Osteoblast (primary cell): ENCODE results near the gene TMEM184A. TPM values are rescaled to one million over a fixed set of nuclear protein-coding genes. Genes with fewer than 3 reads are reported as not detected.

Source experiments
- DNase-seq: peaks from one replicate; pipeline ENCODE4 v3.0.0; 2011; ENCODE audit warnings: low spot score, mixed read lengths; ENCODE audit not compliant: insufficient read length; ENCODE audit errors: missing footprints
- H2AFZ ChIP-seq: 2 replicates; pipeline ENCODE4 v1.6.0; 2011; ENCODE audit warnings: mild to moderate bottlenecking, low read length
- H3K27ac ChIP-seq: 2 replicates; pipeline ENCODE4 v1.5.1; 2011; ENCODE audit warnings: mild to moderate bottlenecking, low read depth, low read length, moderate library complexity
- H3K27me3 ChIP-seq: 2 replicates; pipeline ENCODE4 v1.6.0; 2012; ENCODE audit warnings: mild to moderate bottlenecking, control low read depth, inconsistent platforms, low read length, moderate library complexity; ENCODE audit not compliant: insufficient read depth
- H3K36me3 ChIP-seq: 2 replicates; pipeline ENCODE4 v1.5.1; 2011; ENCODE audit warnings: mild to moderate bottlenecking, low read length, control low read depth, moderate library complexity; ENCODE audit not compliant: insufficient read depth
- H3K4me1 ChIP-seq: 2 replicates; pipeline ENCODE4 v1.5.1; 2011; ENCODE audit warnings: mild to moderate bottlenecking, low read length, control low read depth, moderate library complexity; ENCODE audit not compliant: insufficient read depth
- H3K4me2 ChIP-seq: 2 replicates; pipeline ENCODE4 v1.6.0; 2011; ENCODE audit warnings: mild to moderate bottlenecking, low read length; ENCODE audit not compliant: insufficient read depth
- H3K4me3 ChIP-seq: fragments of 200-600 bp; sonication (generic); 3 replicates; pipeline ENCODE4 v1.5.1; 2012; ENCODE audit warnings: mild to moderate bottlenecking, low read length, inconsistent platforms; ENCODE audit not compliant: insufficient read depth
- H3K79me2 ChIP-seq: 2 replicates; pipeline ENCODE4 v1.6.0; 2012; ENCODE audit warnings: mild to moderate bottlenecking, low read length, control low read depth, inconsistent platforms; ENCODE audit not compliant: insufficient read depth
- H3K9me3 ChIP-seq: 2 replicates; pipeline ENCODE4 v1.5.1; 2011; ENCODE audit warnings: low read depth, low read length, control low read depth
- H4K20me1 ChIP-seq: 2 replicates; pipeline ENCODE4 v1.6.0; 2012; ENCODE audit warnings: mild to moderate bottlenecking, low read length, control low read depth; ENCODE audit not compliant: insufficient read depth
- total RNA-seq: library from RNA; depleted of rRNA; stranded (reverse); fragments of >200 nt; gene quantifications from 2 replicates; pipeline ENCODE4 v1.2.3, GENCODE V29; 2012
- TF ChIP-seq, protein P1 (sequence below): IDR thresholded peaks from 2 replicates; pipeline ENCODE4 v1.5.1; 2011; ENCODE audit warnings: mild to moderate bottlenecking, low read depth, low read length, moderate library complexity; ENCODE audit errors: extremely low read depth

Gene TMEM184A
- total RNA-seq, 1 donor = under 0.01 TPM

DNA sequence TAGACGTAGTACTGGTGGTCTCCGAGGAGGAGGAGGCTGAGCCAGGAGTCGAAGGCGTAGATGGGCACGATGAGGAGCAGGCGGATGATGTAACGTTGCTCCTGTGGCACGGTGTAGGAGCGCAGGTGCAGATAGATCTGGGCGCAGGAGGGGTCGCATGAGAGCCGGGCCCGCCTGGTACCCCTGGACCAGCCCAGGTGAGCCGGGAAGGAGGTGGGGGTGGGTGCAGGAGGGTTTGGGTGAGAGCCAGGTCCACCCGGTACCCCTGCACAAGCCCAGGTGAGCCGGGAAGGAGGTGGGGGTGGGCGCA, 5.2 kb downstream of the TMEM184A start:
- Histone ChIP-seq H3K4me1 (peaks cover 10% of the 10 kb centered on the region), H2AFZ (no peak overlapping the region), H3K4me3 (no peak overlapping the region), H3K36me3 (no peaks in the 10 kb centered on the region), H3K4me2 (no peak overlapping the region), H3K79me2 (no peaks in the 10 kb centered on the region), H3K27me3 (no peaks in the 10 kb centered on the region), H3K27ac (no peak overlapping the region), H3K9me3 (no peaks in the 10 kb centered on the region), H4K20me1 (no peaks in the 10 kb centered on the region)
- TF ChIP-seq, protein P1, sequence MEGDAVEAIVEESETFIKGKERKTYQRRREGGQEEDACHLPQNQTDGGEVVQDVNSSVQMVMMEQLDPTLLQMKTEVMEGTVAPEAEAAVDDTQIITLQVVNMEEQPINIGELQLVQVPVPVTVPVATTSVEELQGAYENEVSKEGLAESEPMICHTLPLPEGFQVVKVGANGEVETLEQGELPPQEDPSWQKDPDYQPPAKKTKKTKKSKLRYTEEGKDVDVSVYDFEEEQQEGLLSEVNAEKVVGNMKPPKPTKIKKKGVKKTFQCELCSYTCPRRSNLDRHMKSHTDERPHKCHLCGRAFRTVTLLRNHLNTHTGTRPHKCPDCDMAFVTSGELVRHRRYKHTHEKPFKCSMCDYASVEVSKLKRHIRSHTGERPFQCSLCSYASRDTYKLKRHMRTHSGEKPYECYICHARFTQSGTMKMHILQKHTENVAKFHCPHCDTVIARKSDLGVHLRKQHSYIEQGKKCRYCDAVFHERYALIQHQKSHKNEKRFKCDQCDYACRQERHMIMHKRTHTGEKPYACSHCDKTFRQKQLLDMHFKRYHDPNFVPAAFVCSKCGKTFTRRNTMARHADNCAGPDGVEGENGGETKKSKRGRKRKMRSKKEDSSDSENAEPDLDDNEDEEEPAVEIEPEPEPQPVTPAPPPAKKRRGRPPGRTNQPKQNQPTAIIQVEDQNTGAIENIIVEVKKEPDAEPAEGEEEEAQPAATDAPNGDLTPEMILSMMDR = no peak
- DNase-seq = peak; percentile 77

DNA sequence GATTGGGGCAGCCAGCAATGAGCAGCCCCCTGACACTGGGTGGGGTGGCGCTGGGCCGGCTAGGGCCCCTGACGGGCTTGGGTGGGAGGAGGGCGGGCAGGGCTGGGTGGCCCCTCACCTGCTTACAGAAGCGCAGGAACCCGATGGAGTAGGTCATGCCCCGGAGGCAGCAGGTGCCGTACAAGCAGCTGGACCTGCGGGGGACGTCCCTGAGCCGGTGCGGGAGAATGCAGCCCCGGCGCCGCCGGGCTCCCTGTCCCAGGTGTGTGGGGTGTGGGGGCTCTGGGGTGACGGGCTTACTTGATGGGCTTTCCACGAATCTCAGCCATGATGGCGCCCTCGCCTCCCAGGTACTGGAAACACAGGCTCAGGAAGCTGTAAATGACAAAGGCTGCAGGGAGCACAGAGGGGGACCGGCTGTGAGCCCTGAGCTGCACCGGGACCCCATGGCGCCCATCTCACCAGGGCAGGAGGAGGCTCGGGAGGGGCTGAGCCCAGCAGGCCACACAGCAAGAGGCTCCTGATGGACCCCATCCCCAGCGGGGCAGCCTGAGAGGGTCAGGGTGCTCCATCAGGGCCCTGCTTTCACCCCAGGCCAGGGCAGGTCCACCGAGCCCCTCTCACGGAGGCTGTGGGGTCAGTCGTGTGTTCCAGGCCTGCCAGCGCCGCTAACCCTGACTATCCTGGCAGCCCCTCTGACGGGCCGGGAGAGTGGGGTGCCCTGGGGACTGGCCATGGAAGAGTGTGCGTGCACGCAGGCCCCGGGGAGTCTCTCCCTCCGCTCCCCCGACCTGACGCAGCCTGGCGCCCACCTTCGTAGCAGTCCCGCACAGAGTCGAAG, 5.8 kb downstream of the TMEM184A start:
- Histone ChIP-seq H3K4me1 (peaks cover 4% of the 10 kb centered on the region), H3K79me2 (no peaks in the 10 kb centered on the region), H3K9me3 (no peaks in the 10 kb centered on the region), H2AFZ (no peak overlapping the region), H3K36me3 (no peaks in the 10 kb centered on the region), H4K20me1 (no peaks in the 10 kb centered on the region), H3K27ac (no peak overlapping the region), H3K4me2 (no peak overlapping the region), H3K4me3 (no peak overlapping the region), H3K27me3 (no peaks in the 10 kb centered on the region)
- TF ChIP-seq, protein P1 = no peak
- DNase-seq = peak; percentile 80

DNA sequence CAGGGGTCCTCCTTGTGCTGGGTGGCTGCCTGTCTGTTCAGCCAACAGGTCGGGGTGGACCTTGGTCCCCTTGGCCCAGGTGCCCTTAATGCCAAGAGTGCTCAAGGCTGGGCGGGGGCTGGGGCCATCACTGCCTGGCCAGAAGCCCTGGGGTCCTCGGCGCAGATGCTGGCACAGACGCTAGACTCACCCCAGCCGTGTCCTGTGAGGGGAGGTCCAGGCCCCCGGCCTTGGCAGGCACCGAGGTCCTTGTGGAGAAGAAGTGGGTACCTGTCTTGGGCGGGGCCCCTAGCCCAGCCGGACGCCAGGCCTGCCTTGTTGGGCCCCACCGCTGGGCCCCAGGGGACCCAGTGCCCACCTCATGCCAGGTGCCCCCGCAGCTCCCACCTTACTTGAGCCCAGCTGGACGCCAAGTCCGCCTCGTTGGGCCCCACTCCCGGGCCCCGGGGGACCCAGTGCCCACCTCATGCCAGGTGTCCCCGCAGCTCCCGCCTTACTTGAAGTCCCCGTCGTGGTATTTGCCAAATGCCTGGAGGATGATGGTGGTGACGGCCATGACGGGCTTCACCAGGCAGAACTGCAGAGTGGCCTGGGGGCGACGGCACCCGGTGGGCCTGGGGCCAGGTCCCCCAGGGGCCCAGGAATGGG, 6.5 kb downstream of the TMEM184A start:
- Histone ChIP-seq H3K27ac (no peak overlapping the region), H3K4me2 (no peak overlapping the region), H3K9me3 (no peaks in the 10 kb centered on the region), H3K27me3 (no peaks in the 10 kb centered on the region), H3K4me3 (no peak overlapping the region), H3K79me2 (no peaks in the 10 kb centered on the region), H3K36me3 (no peaks in the 10 kb centered on the region), H4K20me1 (no peaks in the 10 kb centered on the region), H2AFZ (no peak overlapping the region), H3K4me1 (no peaks in the 10 kb centered on the region)
- peak; percentile 82 for DNase-seq
- TF ChIP-seq, protein P1 = no peak

DNA sequence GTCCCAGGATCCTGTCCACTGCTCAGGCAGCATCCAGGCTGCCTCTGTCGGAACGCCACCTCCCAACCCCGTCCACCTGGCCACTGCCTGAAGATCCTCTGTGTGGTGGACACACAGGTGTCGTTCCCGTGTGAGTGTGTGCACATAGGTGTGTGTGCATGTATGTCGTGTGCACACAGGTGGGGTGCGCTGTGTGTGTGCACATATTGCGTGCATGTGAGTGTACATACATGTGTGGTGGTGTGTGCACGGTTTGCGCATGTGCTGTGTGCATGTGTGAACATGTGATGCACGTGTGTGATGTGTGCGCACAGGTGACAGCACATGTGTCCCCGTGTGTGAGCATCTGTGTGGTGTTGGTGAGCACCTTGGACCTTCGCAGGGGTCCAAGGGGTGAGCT, 7.1 kb downstream of the TMEM184A start:
- H3K9me3 ChIP-seq = no peaks in the 10 kb centered on the region
- H3K4me3 ChIP-seq = no peak overlapping the region
- H3K27ac ChIP-seq = no peak overlapping the region
- no peak overlapping the region for H2AFZ ChIP-seq
- peak; percentile 82 for DNase-seq
- H3K4me2 ChIP-seq = no peak overlapping the region
- TF ChIP-seq, protein P1 = no peak
- H4K20me1 ChIP-seq = no peaks in the 10 kb centered on the region
- no peaks in the 10 kb centered on the region for H3K36me3 ChIP-seq
- H3K27me3 ChIP-seq = no peaks in the 10 kb centered on the region
- H3K4me1 ChIP-seq = no peaks in the 10 kb centered on the region
- no peaks in the 10 kb centered on the region for H3K79me2 ChIP-seq
